Measurements from ENCODE around the gene UBE2QL1. TPM values are rescaled to one million over a fixed set of nuclear protein-coding genes. Genes with fewer than 3 reads are reported as not detected.

Gene UBE2QL1
- total RNA-seq, 2 donors from 2014 or later = 2.5 to 8.6 TPM

GRCh38 chr5:6439588-6440550, 8.8 kb upstream of the UBE2QL1 start:
- no peak overlapping the region for H3K27ac ChIP-seq
- intact Hi-C loops (cut with DNase I) = no loop called here
- WGBS = 86% methylated on average over 5 of the region's 5 CpGs
- TF ChIP-seq POLR2AphosphoS5 (IDR thresholded peaks at IDR 0.05) (no peak), CTCF (IDR thresholded peaks at IDR 0.05) (no peak)
- no peaks in the 10 kb centered on the region for H3K27me3 ChIP-seq (replicated peaks; ENCODE audit: insufficient read depth)
- H3K9me3 ChIP-seq = no peaks in the 10 kb centered on the region
- H3K4me1 ChIP-seq (replicated peaks) = no peaks in the 10 kb centered on the region
- no peak for DNase-seq (ENCODE audit: low spot score)
- H3K4me3 ChIP-seq = no peak overlapping the region
- no peaks in the 10 kb centered on the region for H3K36me3 ChIP-seq

DNA sequence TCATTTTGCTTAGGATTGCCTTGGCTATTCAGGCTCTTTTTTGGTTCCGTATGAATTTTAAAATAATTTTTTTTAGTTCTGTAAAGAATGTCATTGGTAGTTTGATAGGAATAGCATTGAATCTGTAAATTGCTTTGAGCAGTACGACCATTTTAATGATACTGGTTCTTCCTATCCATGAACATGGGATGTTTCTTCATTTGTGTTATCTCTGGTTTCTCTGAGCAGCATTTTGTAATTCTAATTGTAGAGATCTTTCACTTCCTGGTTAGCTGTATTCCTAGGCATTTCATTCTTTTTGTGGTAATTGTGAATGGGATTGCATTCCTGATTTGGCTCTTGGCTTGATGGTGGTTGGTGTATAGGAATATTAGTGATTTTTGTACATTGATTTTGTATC, 6.3 kb upstream of the UBE2QL1 start:
- no peaks in the 10 kb centered on the region for H3K36me3 ChIP-seq
- intact Hi-C loops (cut with DNase I) = no loop called here
- DNase-seq (ENCODE audit: low spot score) = no peak
- H3K4me3 ChIP-seq = no peak overlapping the region
- H3K9me3 ChIP-seq = no peaks in the 10 kb centered on the region
- no peaks in the 10 kb centered on the region for H3K27me3 ChIP-seq (replicated peaks; ENCODE audit: insufficient read depth)
- no peaks in the 10 kb centered on the region for H3K4me1 ChIP-seq (replicated peaks)
- TF ChIP-seq POLR2AphosphoS5 (IDR thresholded peaks at IDR 0.05) = no peak
- no peak for TF ChIP-seq POLR2A (IDR thresholded peaks at IDR 0.05)
- TF ChIP-seq CTCF (IDR thresholded peaks at IDR 0.05) = no peak
- no peak overlapping the region for H3K27ac ChIP-seq
- WGBS = 89% methylated on average over 2 of the region's 2 CpGs

DNA sequence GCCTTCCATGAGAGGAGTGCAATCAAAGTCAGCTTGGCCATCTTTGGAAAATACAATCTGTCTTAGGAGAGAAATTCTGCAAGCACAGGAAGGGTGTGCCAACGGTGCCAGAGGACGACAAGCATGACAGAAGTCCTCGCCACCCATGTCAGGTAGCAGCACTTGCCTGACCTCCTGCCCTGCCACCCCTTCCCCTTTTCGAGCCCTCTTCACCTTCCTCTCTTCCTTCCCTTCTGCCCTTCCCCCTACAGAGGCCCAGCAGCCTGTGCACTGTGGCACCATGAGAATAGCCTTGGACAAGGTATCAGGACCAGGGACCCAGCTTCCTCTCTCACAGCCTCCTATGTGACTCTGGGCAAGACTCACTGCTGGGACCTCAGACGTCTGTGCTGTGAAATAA, 5.3 kb upstream of the UBE2QL1 start:
- intact Hi-C loops (cut with DNase I) = no loop called here
- H3K36me3 ChIP-seq = no peaks in the 10 kb centered on the region
- no peak overlapping the region for H3K27ac ChIP-seq
- no peaks in the 10 kb centered on the region for H3K9me3 ChIP-seq
- H3K27me3 ChIP-seq (replicated peaks; ENCODE audit: insufficient read depth) = no peaks in the 10 kb centered on the region
- no peaks in the 10 kb centered on the region for H3K4me1 ChIP-seq (replicated peaks)
- no peak overlapping the region for H3K4me3 ChIP-seq
- 81% methylated on average over 5 of the region's 5 CpGs for WGBS
- TF ChIP-seq POLR2AphosphoS5 (IDR thresholded peaks at IDR 0.05) (no peak), CTCF (IDR thresholded peaks at IDR 0.05) (no peak), POLR2A (IDR thresholded peaks at IDR 0.05) (no peak)
- DNase-seq (ENCODE audit: low spot score) = no peak

DNA sequence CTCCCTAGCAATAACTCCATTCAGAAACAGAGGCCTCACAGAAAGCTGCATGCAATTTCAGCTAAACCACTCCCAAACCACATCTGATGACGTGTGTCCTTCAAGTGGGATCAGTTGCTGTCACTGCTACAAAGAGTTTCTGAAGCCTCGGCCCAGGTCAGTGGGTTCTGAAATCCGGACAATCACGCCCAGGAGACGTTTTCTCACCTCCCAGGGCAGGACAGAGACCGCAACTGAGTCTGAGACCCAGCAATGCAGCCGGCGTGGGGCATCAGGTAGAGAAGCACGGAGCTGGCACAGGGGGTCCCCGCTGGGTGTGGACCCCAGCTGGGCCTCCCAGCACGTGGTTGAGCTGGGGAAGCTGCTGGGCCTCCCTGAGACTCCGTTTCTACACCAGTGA, 2.6 kb upstream of the UBE2QL1 start:
- Histone ChIP-seq H3K9me3 (no peaks in the 10 kb centered on the region), H3K27me3 (replicated peaks; ENCODE audit: insufficient read depth) (no peaks in the 10 kb centered on the region), H3K4me1 (replicated peaks) (no peaks in the 10 kb centered on the region), H3K4me3 (no peak overlapping the region), H3K27ac (no peak overlapping the region), H3K36me3 (no peaks in the 10 kb centered on the region)
- WGBS = 74% methylated on average over 12 of the region's 12 CpGs
- no peak for DNase-seq (ENCODE audit: low spot score)
- intact Hi-C loops (cut with DNase I) = no loop called here
- TF ChIP-seq POLR2A (IDR thresholded peaks at IDR 0.05) = no peak
- no peak for TF ChIP-seq CTCF (IDR thresholded peaks at IDR 0.05)
- no peak for TF ChIP-seq POLR2AphosphoS5 (IDR thresholded peaks at IDR 0.05)
